OCI-LY3 (cell line): ENCODE data around the gene SH3PXD2B.

Experiments used
- CTCF ChIP-seq: fragments of 200-600, 300-600 bp; sonication (generic); IDR thresholded peaks from 2 replicates; pipeline ENCODE4 v1.5.1; 2014; ENCODE audit warnings: antibody characterized with exemption, low read length, low read depth
- EZH2phosphoT487 ChIP-seq: fragments of 200-600 bp; shearing (Covaris generic); IDR thresholded peaks from 2 replicates; pipeline ENCODE4 v1.6.1; 2018; ENCODE audit warnings: antibody characterized with exemption, mixed run types, low read depth

- TF ChIP-seq CTCF (no peak), EZH2phosphoT487 (no peak)
These were observed 165.9 kb downstream of the SH3PXD2B start for GRCh38 chr5:172288465-172288864.
